WTC11 (cell line): ENCODE results near the gene CHRM5.

Source experiments
- AFF4 ChIP-seq: sonication (generic); formaldehyde crosslinking; IDR thresholded peaks from 2 replicates; pipeline ENCODE4 v1.8.1; 2023; ENCODE audit warnings: mild to moderate bottlenecking, missing genetic modification reagents, borderline replicate concordance
- ATF1 ChIP-seq: sonication (generic); formaldehyde crosslinking; IDR thresholded peaks from 2 replicates; pipeline ENCODE4 v1.8.1; 2023; ENCODE audit warnings: mild to moderate bottlenecking, moderate library complexity, missing genetic modification reagents
- ATF2 ChIP-seq: sonication (generic); formaldehyde crosslinking; IDR thresholded peaks from 2 replicates; pipeline ENCODE4 v1.8.1; 2022; ENCODE audit warnings: low read depth, missing genetic modification reagents, borderline replicate concordance
- CBFB ChIP-seq: sonication (generic); formaldehyde crosslinking; IDR thresholded peaks from 2 replicates; pipeline ENCODE4 v1.8.1; 2022; ENCODE audit warnings: mild to moderate bottlenecking, low read depth, missing genetic modification reagents
- CTCF ChIP-seq: fragments of 200-600 bp; IDR thresholded peaks from 2 replicates; pipeline ENCODE4 v1.8.0; 2022; ENCODE audit warnings: antibody characterized with exemption
- HMGXB4 ChIP-seq: sonication (generic); formaldehyde crosslinking; IDR thresholded peaks from 2 replicates; pipeline ENCODE4 v1.8.1; 2023; ENCODE audit warnings: mild to moderate bottlenecking, moderate library complexity, missing genetic modification reagents
- JAZF1 ChIP-seq: fragments of 250-450 bp; sonication (Bioruptor Pico); IDR thresholded peaks from 2 replicates; pipeline ENCODE4 v1.9.0; 2021; ENCODE audit warnings: moderate library complexity, mild to moderate bottlenecking, inconsistent platforms
- MLX ChIP-seq: sonication (generic); formaldehyde crosslinking; IDR thresholded peaks from 2 replicates; pipeline ENCODE4 v1.8.1; 2023; ENCODE audit warnings: mild to moderate bottlenecking, missing genetic modification reagents, moderate library complexity
- NFYB ChIP-seq: sonication (generic); formaldehyde crosslinking; conservative IDR thresholded peaks from 2 replicates; pipeline ENCODE4 v1.8.0; 2022; ENCODE audit warnings: low read depth, missing genetic modification reagents
- SP1 ChIP-seq: sonication (generic); formaldehyde crosslinking; conservative IDR thresholded peaks from 2 replicates; pipeline ENCODE4 v1.8.1; 2022; ENCODE audit warnings: missing genetic modification reagents
- TEAD1 ChIP-seq: sonication (generic); formaldehyde crosslinking; IDR thresholded peaks from 2 replicates; pipeline ENCODE4 v1.8.0; 2022; ENCODE audit warnings: mild to moderate bottlenecking, missing genetic modification reagents
- TEAD4 ChIP-seq: sonication (generic); formaldehyde crosslinking; IDR thresholded peaks from 2 replicates; pipeline ENCODE4 v1.8.0; 2022; ENCODE audit warnings: mild to moderate bottlenecking, missing genetic modification reagents
- ZNF232 ChIP-seq: sonication (generic); formaldehyde crosslinking; IDR thresholded peaks from 2 replicates; pipeline ENCODE4 v1.8.0; 2022; ENCODE audit warnings: mild to moderate bottlenecking, missing genetic modification reagents

- TF ChIP-seq CTCF, result no peak
- TF ChIP-seq NFYB (CRISPR knock-in tag), result no peak
- no peak for TF ChIP-seq MLX (CRISPR knock-in tag)
- no peak for TF ChIP-seq TEAD4 (CRISPR knock-in tag)
- no peak for TF ChIP-seq ATF1 (CRISPR knock-in tag)
- TF ChIP-seq JAZF1, result no peak
- no peak for TF ChIP-seq SP1
- TF ChIP-seq ZNF232 (CRISPR knock-in tag), result no peak
- TF ChIP-seq AFF4 (CRISPR knock-in tag), result no peak
- TF ChIP-seq ATF2, result no peak
- TF ChIP-seq TEAD1, result no peak
- no peak for TF ChIP-seq HMGXB4 (CRISPR knock-in tag)
- TF ChIP-seq CBFB (CRISPR knock-in tag), result no peak
Measured at GRCh38 chr15:33975022-33975565, 6.8 kb downstream of the CHRM5 start.
